Uterus (tissue), 4 donors: ENCODE results near the gene TRIM50. TPM values are rescaled to one million over a fixed set of nuclear protein-coding genes. Genes with fewer than 3 reads are reported as not detected.

Experiments used
- DNase-seq, 2 donors: peaks; one replicate each; pipeline ENCODE4 v3.0.0-alpha.2; 2019 to 2020
- H3K27ac ChIP-seq, 2 donors: fragments of 200-600 bp; sonication (generic); 1 replicate in 1 of 2; 2 replicates in 1 of 2; pipeline ENCODE4 v1.5.1; 2016 to 2018
- H3K27me3 ChIP-seq, 2 donors: fragments of 200-600 bp; sonication (generic); one replicate each; pipeline ENCODE4 v1.5.1; 2018 to 2019; ENCODE audit warnings: control low read depth in 1 of 2
- H3K36me3 ChIP-seq, 2 donors: fragments of 200-600 bp; sonication (generic); one replicate each; pipeline ENCODE4 v1.5.1; 2019; ENCODE audit warnings: control low read depth in 1 of 2
- H3K4me1 ChIP-seq, 2 donors: fragments of 200-600 bp; sonication (generic); one replicate each; pipeline ENCODE4 v1.5.1; 2018 to 2019; ENCODE audit warnings: control low read depth in 1 of 2
- H3K4me3 ChIP-seq, 2 donors: fragments of 200-600 bp; sonication (generic); 1 replicate in 1 of 2; 2 replicates in 1 of 2; pipeline ENCODE4 v1.5.1; 2018 to 2019; ENCODE audit warnings: mild to moderate bottlenecking in 1 of 2
- H3K9me3 ChIP-seq, 2 donors: fragments of 200-600 bp; sonication (generic); one replicate each; pipeline ENCODE4 v1.5.1; 2019; ENCODE audit warnings: control low read depth in 1 of 2
- CTCF ChIP-seq, 4 experiments: fragments of 200-600 bp in 2 of 4; fragments of 450-650 bp in 2 of 4; sonication (generic) in 2 of 4; IDR thresholded peaks; one replicate each; pipeline ENCODE4 v1.5.1; 2016 to 2019; ENCODE audit warnings: antibody characterized with exemption in 4 of 4, mild to moderate bottlenecking in 2 of 4, moderate library complexity in 1 of 4
- POLR2A ChIP-seq, 2 donors: fragments of 450-650 bp; IDR thresholded peaks; one replicate each; pipeline ENCODE4 v1.6.1; 2016; ENCODE audit warnings: antibody characterized with exemption in 2 of 2, mild to moderate bottlenecking in 1 of 2, moderate library complexity in 1 of 2
- intact Hi-C: fragments of 100-400 bp; cut with DNase I; formaldehyde crosslinking; loops from one replicate; pipeline ENCODE4 v1.15.1; 2023; ENCODE audit warnings: low total_unique reads
- total RNA-seq, 4 donors: library from RNA; depleted of rRNA in 3 of 4; stranded (reverse); fragments of >200 nt in 3 of 4; gene quantifications; one replicate each; pipeline versions ENCODE4 v1.1.0 to v1.2.4, GENCODE V29; 2014 to 2023
- donor health status: DM: yes; HTN: yes; CAD: no.

TRIM50 gene
- total RNA-seq, 4 donors from 2014 or later, result 0.21 TPM; not detected in 3

- no peaks in the 10 kb centered on the region for H3K36me3 ChIP-seq
- intact Hi-C loops, result no loop called here
- H3K27me3 ChIP-seq, result no peaks in the 10 kb centered on the region
- H3K4me1 ChIP-seq, result no peaks in the 10 kb centered on the region
- H3K4me3 ChIP-seq, result peak overlapping the region in 1 of 2 donors; percentile 3
- no peaks in the 10 kb centered on the region for H3K9me3 ChIP-seq
- TF ChIP-seq CTCF (IDR thresholded peaks at IDR 0.05) (no peak), POLR2A (IDR thresholded peaks at IDR 0.05) (no peak)
- DNase-seq, result no peak
- H3K27ac ChIP-seq, result no peak overlapping the region
Measured at GRCh38 chr7:73358590-73359275, 30.9 kb upstream of the TRIM50 start.

GRCh38 chr7:73356159-73356558, 28.3 kb upstream of the TRIM50 start:
- no peak for TF ChIP-seq CTCF (IDR thresholded peaks at IDR 0.05)
- no peak for TF ChIP-seq POLR2A (IDR thresholded peaks at IDR 0.05)
- intact Hi-C loops, result no loop called here
- H3K4me3 ChIP-seq, result no peak overlapping the region
- no peak for DNase-seq
- H3K36me3 ChIP-seq, result no peaks in the 10 kb centered on the region
- H3K9me3 ChIP-seq, result no peaks in the 10 kb centered on the region
- H3K27me3 ChIP-seq, result no peaks in the 10 kb centered on the region
- H3K27ac ChIP-seq, result no peak overlapping the region
- no peaks in the 10 kb centered on the region for H3K4me1 ChIP-seq

- no peak for DNase-seq
- no peaks in the 10 kb centered on the region for H3K4me1 ChIP-seq
- no peak overlapping the region for H3K4me3 ChIP-seq
- no peaks in the 10 kb centered on the region for H3K27me3 ChIP-seq
- TF ChIP-seq CTCF (IDR thresholded peaks at IDR 0.05) (no peak), POLR2A (IDR thresholded peaks at IDR 0.05) (no peak)
- H3K9me3 ChIP-seq, result no peaks in the 10 kb centered on the region
- H3K36me3 ChIP-seq, result no peaks in the 10 kb centered on the region
- intact Hi-C loops, result no loop called here
- H3K27ac ChIP-seq, result no peak overlapping the region
Measured at GRCh38 chr7:73354821-73355220, 26.9 kb upstream of the TRIM50 start.

- intact Hi-C loops, result no loop called here
- no peak overlapping the region for H3K4me3 ChIP-seq
- H3K36me3 ChIP-seq, result no peaks in the 10 kb centered on the region
- no peak for TF ChIP-seq POLR2A (IDR thresholded peaks at IDR 0.05)
- H3K27ac ChIP-seq, result no peak overlapping the region
- no peak for DNase-seq
- no peaks in the 10 kb centered on the region for H3K9me3 ChIP-seq
- no peaks in the 10 kb centered on the region for H3K4me1 ChIP-seq
- no peaks in the 10 kb centered on the region for H3K27me3 ChIP-seq
Measured at GRCh38 chr7:73354196-73354595, 26.3 kb upstream of the TRIM50 start.

- H3K27me3 ChIP-seq, result no peaks in the 10 kb centered on the region
- no peak for TF ChIP-seq CTCF (IDR thresholded peaks at IDR 0.05)
- TF ChIP-seq POLR2A (IDR thresholded peaks at IDR 0.05), result no peak
- H3K36me3 ChIP-seq, result no peaks in the 10 kb centered on the region
- H3K9me3 ChIP-seq, result no peaks in the 10 kb centered on the region
- intact Hi-C loops, result no loop called here
- no peak for DNase-seq
- H3K27ac ChIP-seq, result no peak overlapping the region
- no peak overlapping the region for H3K4me3 ChIP-seq
- H3K4me1 ChIP-seq, result no peaks in the 10 kb centered on the region
Measured at GRCh38 chr7:73353243-73353642, 25.4 kb upstream of the TRIM50 start.

- TF ChIP-seq CTCF (IDR thresholded peaks at IDR 0.05), result no peak
- no peak for TF ChIP-seq POLR2A (IDR thresholded peaks at IDR 0.05)
- Histone ChIP-seq H3K4me3 (no peak overlapping the region), H3K27me3 (no peaks in the 10 kb centered on the region), H3K4me1 (no peaks in the 10 kb centered on the region), H3K36me3 (no peaks in the 10 kb centered on the region), H3K27ac (no peak overlapping the region), H3K9me3 (no peaks in the 10 kb centered on the region)
- intact Hi-C loops, result no loop called here
- no peak for DNase-seq
Measured at GRCh38 chr7:73352784-73353183, 24.9 kb upstream of the TRIM50 start.
